A673 (cell line): ENCODE results near the gene TRPC4AP. TPM values are rescaled to one million over a fixed set of nuclear protein-coding genes. Genes with fewer than 3 reads are reported as not detected.

Experiments
- BruUV-seq: library from RNA; stranded (reverse); fragments of 400-500 nt; replicated peaks from 2 replicates; lab custom pipeline; 2021; lab: Mats Ljungman, UMichigan
- CTCF ChIA-PET: fragments of 300-600 bp; sonication (Branson Sonifier 250); formaldehyde crosslinking; loops from one replicate; lab custom pipeline; 2022; ENCODE audit warnings: antibody characterized with exemption; lab: Charles Lee
- POLR2A ChIA-PET: fragments of 300-600 bp; sonication (Branson Sonifier 250); formaldehyde crosslinking; loops from one replicate; lab custom pipeline; 2022; ENCODE audit warnings: antibody characterized with exemption; ENCODE audit not compliant: low non-redundant PET; lab: Charles Lee
- DNase-seq: peaks from one replicate; pipeline ENCODE4 v3.0.0-alpha.2; 2015; ENCODE audit warnings: low spot score
- H3K27ac ChIP-seq: fragments of 200-600 bp; sonication (generic); 2 replicates; pipeline ENCODE4 v1.5.1; 2016; ENCODE audit warnings: mixed run types, low read depth, mild to moderate bottlenecking, mixed read lengths, antibody characterized with exemption, low read length; ENCODE audit not compliant: poor library complexity, severe bottlenecking
- H3K27me3 ChIP-seq: fragments of 200-600 bp; sonication (generic); replicated peaks from 2 replicates; pipeline ENCODE4 v1.6.1; 2017; ENCODE audit warnings: mixed run types, low read depth, mild to moderate bottlenecking, mixed read lengths, antibody characterized with exemption, low read length; ENCODE audit not compliant: insufficient read depth, poor library complexity
- H3K36me3 ChIP-seq: fragments of 200-600 bp; sonication (generic); 2 replicates; pipeline ENCODE4 v1.6.1; 2016; ENCODE audit warnings: mixed run types, mild to moderate bottlenecking, mixed read lengths, antibody characterized with exemption, low read length; ENCODE audit not compliant: insufficient read depth, poor library complexity, severe bottlenecking
- H3K4me1 ChIP-seq: fragments of 200-600 bp; sonication (generic); 2 replicates; pipeline ENCODE4 v1.6.1; 2017; ENCODE audit warnings: mixed run types, mild to moderate bottlenecking, mixed read lengths, antibody characterized with exemption, low read length; ENCODE audit not compliant: insufficient read depth, poor library complexity, severe bottlenecking
- H3K4me3 ChIP-seq: fragments of 200-600 bp; sonication (generic); 2 replicates; pipeline ENCODE4 v1.5.1; 2016; ENCODE audit warnings: low read depth, mixed run types, mild to moderate bottlenecking, mixed read lengths, low read length; ENCODE audit not compliant: poor library complexity, severe bottlenecking
- H3K9me3 ChIP-seq: fragments of 200-600 bp; sonication (generic); 2 replicates; pipeline ENCODE4 v1.6.1; 2016; ENCODE audit warnings: mixed run types, low read depth, mild to moderate bottlenecking, mixed read lengths, antibody characterized with exemption, low read length; ENCODE audit not compliant: poor library complexity, severe bottlenecking
- EZH2 ChIP-seq: fragments of 200-600 bp; sonication (generic); IDR thresholded peaks from 2 replicates; pipeline ENCODE4 v1.6.1; 2017; ENCODE audit warnings: borderline replicate concordance, low read depth, mild to moderate bottlenecking, mixed read lengths, antibody characterized with exemption, low read length; ENCODE audit not compliant: poor library complexity, severe bottlenecking
- intact Hi-C: fragments of 100-400 bp; cut with micrococcal nuclease; formaldehyde crosslinking; loops from one replicate; pipeline ENCODE4 v1.10.0; 2022; ENCODE audit not compliant: unreplicated experiment
- total RNA-seq: library from RNA; stranded (reverse); gene quantifications from 2 replicates; pipeline ENCODE4 v1.2.3, GENCODE V29; 2021
- TF ChIP-seq, protein P1 (sequence below): fragments of 300-800, 200-600 bp; sonication (generic); conservative IDR thresholded peaks from 2 replicates; pipeline ENCODE4 v1.5.1; 2017; ENCODE audit warnings: low read depth, mild to moderate bottlenecking, antibody characterized with exemption, low read length, moderate library complexity, mixed read lengths

Gene TRPC4AP
- total RNA-seq, 1 experiment from 2014 or later, result 34.6 TPM

GRCh38 chr20:35120012-35120701 is 27.6 kb upstream of the TRPC4AP start:
- Histone ChIP-seq H3K4me3 (no peak overlapping the region), H3K4me1 (no peaks in the 10 kb centered on the region), H3K36me3 (no peaks in the 10 kb centered on the region), H3K9me3 (no peaks in the 10 kb centered on the region), H3K27ac (no peak overlapping the region), H3K27me3 (no peaks in the 10 kb centered on the region)
- TF ChIP-seq EZH2, result no peak
- TF ChIP-seq, protein P1, sequence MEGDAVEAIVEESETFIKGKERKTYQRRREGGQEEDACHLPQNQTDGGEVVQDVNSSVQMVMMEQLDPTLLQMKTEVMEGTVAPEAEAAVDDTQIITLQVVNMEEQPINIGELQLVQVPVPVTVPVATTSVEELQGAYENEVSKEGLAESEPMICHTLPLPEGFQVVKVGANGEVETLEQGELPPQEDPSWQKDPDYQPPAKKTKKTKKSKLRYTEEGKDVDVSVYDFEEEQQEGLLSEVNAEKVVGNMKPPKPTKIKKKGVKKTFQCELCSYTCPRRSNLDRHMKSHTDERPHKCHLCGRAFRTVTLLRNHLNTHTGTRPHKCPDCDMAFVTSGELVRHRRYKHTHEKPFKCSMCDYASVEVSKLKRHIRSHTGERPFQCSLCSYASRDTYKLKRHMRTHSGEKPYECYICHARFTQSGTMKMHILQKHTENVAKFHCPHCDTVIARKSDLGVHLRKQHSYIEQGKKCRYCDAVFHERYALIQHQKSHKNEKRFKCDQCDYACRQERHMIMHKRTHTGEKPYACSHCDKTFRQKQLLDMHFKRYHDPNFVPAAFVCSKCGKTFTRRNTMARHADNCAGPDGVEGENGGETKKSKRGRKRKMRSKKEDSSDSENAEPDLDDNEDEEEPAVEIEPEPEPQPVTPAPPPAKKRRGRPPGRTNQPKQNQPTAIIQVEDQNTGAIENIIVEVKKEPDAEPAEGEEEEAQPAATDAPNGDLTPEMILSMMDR, result no peak
- no peak for DNase-seq
- CTCF ChIA-PET, result interaction anchor here (0.5 kb wide), 1 partner anchor 145 kb away, joined by 14 read pairs; no protein-coding TSS in a partner anchor
- intact Hi-C loops, result no loop called here
- POLR2A ChIA-PET, result no interaction called here
- no TSS peak for BruUV-seq

GRCh38 chr20:35117629-35118028 is 25.0 kb upstream of the TRPC4AP start:
- ChIA-PET CTCF (no interaction called here), POLR2A (no interaction called here)
- no peaks in the 10 kb centered on the region for H3K9me3 ChIP-seq
- intact Hi-C loops, result no loop called here
- TF ChIP-seq, protein P1, result no peak
- no peak for TF ChIP-seq EZH2
- H3K27me3 ChIP-seq, result no peaks in the 10 kb centered on the region
- H3K4me1 ChIP-seq, result no peaks in the 10 kb centered on the region
- no peak overlapping the region for H3K4me3 ChIP-seq
- BruUV-seq, result no TSS peak
- H3K36me3 ChIP-seq, result no peaks in the 10 kb centered on the region
- H3K27ac ChIP-seq, result no peak overlapping the region
- DNase-seq, result no peak

- H3K4me1 ChIP-seq, result no peaks in the 10 kb centered on the region
- intact Hi-C loops, result no loop called here
- POLR2A ChIA-PET, result no interaction called here
- H3K4me3 ChIP-seq, result no peak overlapping the region
- no peaks in the 10 kb centered on the region for H3K27me3 ChIP-seq
- H3K9me3 ChIP-seq, result no peaks in the 10 kb centered on the region
- CTCF ChIA-PET, result no interaction called here
- no TSS peak for BruUV-seq
- no peaks in the 10 kb centered on the region for H3K36me3 ChIP-seq
- TF ChIP-seq, protein P1, result no peak
- no peak for DNase-seq
- no peak overlapping the region for H3K27ac ChIP-seq
Observed at GRCh38 chr20:35117196-35117595, 24.6 kb upstream of the TRPC4AP start.
